T follicular helper cell (primary cell): ENCODE results near the gene NXPH1.

ENCODE experiments used
- DNase-seq: peaks from one replicate; pipeline ENCODE4 v3.0.0-alpha.2; 2020; ENCODE audit warnings: low read depth

The NXPH1 gene

GRCh38 chr7:8507566-8507965 lies 74.2 kb downstream of the NXPH1 start:
- DNase-seq: no peak

- DNase-seq: no peak
Measured at GRCh38 chr7:8509621-8510020, 76.2 kb downstream of the NXPH1 start.

GRCh38 chr7:8511855-8512254 lies 78.4 kb downstream of the NXPH1 start:
- DNase-seq: no peak

GRCh38 chr7:8514781-8515519 lies 81.5 kb downstream of the NXPH1 start:
- DNase-seq: no peak

GRCh38 chr7:8515640-8516185 lies 82.3 kb downstream of the NXPH1 start:
- DNase-seq: no peak

GRCh38 chr7:8516976-8517375 lies 83.6 kb downstream of the NXPH1 start:
- DNase-seq: no peak

- DNase-seq: no peak
Measured at GRCh38 chr7:8528311-8528710, 94.9 kb downstream of the NXPH1 start.

- DNase-seq: no peak
Measured at GRCh38 chr7:8531991-8532515, 98.6 kb downstream of the NXPH1 start.

- no peak for DNase-seq
Measured at GRCh38 chr7:8536431-8536830, 103.0 kb downstream of the NXPH1 start.

- DNase-seq: no peak
Measured at GRCh38 chr7:8549046-8549445, 115.6 kb downstream of the NXPH1 start.

GRCh38 chr7:8560501-8560900 lies 127.1 kb downstream of the NXPH1 start:
- no peak for DNase-seq

GRCh38 chr7:8561449-8561848 lies 128.0 kb downstream of the NXPH1 start:
- no peak for DNase-seq

- no peak for DNase-seq
Measured at GRCh38 chr7:8564281-8564680, 130.9 kb downstream of the NXPH1 start.

- no peak for DNase-seq
Measured at GRCh38 chr7:8566016-8566415, 132.6 kb downstream of the NXPH1 start.

GRCh38 chr7:8567626-8568025 lies 134.2 kb downstream of the NXPH1 start:
- no peak for DNase-seq

GRCh38 chr7:8579661-8580194 lies 146.3 kb downstream of the NXPH1 start:
- no peak for DNase-seq

GRCh38 chr7:8581842-8582241 lies 148.4 kb downstream of the NXPH1 start:
- DNase-seq: no peak

GRCh38 chr7:8582728-8583127 lies 149.3 kb downstream of the NXPH1 start:
- DNase-seq: no peak

GRCh38 chr7:8585591-8585990 lies 152.2 kb downstream of the NXPH1 start:
- no peak for DNase-seq

- DNase-seq: no peak
Measured at GRCh38 chr7:8590225-8590624, 156.8 kb downstream of the NXPH1 start.

GRCh38 chr7:8590791-8591190 lies 157.4 kb downstream of the NXPH1 start:
- no peak for DNase-seq

GRCh38 chr7:8591289-8591688 lies 157.9 kb downstream of the NXPH1 start:
- no peak for DNase-seq

- DNase-seq: no peak
Measured at GRCh38 chr7:8592167-8592566, 158.8 kb downstream of the NXPH1 start.
